HS-27A (cell line): Measurements from ENCODE around the gene MAP6.

Experiments
- DNase-seq: peaks from one replicate; pipeline ENCODE4 v3.0.0-alpha.2; 2012; ENCODE audit warnings: low read depth, missing footprints

MAP6 gene

DNA sequence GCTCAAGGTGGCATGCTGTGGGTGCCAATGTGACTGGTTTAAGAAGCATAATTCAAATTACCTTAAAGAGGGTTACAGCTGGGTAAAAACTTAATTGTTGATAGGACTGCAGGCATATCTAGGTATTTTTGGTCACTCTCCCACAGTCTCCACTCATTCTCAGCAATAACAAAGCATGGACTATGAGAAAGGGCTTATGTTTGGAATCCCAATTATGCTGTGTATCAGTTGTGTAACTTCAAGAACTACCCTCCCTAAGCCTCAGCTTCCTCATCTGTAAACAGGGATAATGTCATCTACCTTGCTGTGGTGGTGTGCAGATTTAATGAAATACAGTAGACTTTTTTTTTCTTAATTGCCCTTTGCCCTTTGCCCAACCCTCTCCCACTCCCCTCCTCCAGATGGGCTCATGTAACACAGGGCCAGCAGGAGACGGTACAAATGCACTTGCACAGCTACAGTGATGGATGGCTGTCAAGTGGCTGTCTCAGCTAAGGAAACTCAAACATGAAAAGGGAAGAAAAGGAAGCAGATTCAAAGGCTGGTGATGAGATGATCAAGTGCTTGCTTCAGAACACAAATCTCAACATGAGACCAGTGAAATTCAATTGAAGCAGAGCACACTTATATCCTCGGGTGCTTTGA, 37.6 kb downstream of the MAP6 start:
- no peak for DNase-seq

DNA sequence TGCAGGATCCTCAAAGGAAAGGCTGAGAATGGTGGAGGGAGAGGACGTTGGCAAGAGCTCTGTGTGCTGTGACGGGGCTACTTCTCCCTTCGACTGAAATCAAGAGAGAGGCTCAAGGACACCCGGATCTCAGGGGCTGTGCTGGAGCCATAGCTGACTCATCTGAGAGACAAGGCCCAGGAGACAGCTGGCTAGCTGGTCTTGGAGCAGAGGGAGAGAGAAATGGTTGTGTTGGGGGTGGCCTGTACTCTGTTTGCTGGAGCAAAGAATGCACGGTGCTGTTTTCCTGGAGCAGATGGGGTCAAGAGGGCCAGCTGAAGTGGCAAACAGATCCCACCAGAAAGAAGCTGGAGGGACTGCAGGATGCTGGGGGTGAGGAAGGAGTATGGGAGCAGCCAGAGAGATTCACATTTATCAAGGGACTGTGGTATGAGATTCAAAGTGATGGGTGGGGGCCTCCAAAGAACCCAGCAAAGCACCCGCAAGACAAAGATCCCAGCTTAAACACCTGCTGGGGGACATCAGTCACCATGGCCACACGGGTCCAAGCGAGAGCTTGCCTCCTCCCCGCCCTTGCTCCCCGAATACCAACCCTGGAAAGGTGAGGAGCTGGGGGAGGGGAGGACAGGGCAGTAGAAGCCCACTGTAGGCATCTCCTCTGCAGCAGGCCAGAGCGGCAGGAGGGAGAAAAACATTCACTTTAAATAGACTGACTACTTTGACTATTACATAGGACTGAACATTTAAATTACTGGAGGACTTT, 40.8 kb downstream of the MAP6 start:
- DNase-seq, result no peak

DNA sequence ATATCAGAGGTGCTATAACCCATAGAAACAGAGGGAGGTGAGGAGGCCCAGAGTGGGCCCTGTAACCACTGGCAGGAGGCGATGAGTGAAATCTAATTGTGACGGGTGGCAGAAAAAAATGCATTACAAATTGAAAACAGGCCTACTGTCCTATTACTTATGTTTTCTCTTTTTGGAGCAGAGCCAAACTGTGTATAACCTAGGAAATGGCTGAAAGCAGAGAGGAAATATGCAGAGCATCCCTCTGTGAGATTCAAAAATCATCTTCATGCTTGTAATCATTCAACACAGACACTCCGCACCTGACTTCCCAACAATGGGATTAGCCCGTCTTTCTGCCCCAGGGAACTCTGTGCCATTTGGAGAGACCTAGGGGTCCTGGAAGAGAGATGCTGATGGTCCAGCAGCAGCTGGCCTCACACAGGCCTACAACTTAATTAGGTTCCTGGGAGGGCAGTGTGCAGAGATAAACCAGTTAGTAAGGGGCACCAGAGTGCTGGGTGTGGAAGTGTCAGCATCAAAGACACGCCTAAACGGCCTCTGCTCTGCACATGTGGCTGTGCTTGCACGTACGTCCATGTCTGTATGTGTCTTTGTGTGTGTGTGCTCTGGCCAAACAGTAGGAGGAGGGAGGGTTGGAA, 41.8 kb downstream of the MAP6 start:
- DNase-seq, result no peak

DNA sequence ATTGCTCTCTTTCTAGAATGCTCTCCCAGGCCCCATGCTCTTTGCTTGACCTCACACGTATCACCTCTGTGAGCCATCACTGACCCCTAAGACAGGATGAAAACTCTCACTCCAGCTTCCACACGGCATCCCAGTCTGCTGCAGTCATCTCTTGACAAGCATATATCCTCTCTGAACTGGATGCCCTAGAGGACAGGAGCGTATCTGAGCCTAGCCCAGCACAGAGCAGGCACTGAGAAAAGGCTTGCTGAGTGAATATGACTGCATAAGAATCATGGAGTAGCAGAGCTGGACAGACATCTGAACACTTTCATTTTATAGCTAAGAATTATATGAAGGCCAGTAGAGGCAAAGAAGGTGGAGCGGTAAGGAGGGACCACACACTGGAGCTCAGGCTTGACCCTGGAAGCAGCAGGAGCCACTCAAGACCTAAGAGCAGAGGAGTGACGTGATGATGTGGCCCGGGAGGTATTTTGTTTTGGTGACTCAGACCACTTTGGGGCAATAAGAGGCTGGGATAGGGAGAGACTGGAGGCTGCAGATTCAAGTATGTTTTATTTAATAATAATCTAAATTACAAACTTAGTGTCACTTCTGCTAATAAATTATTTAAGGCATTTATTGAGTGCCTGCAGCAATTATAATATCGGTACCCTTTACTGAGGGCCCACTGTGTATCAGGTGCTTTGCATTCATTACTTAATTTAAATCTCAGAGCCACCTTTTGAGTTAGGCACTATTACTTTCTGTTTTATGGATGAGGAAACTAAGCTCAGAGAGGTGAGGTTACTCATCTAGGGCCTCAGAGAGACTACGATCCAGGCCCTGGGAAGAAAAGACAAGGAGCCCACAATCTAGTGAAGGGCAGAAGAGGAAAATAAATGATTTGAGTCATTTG, 42.6 kb downstream of the MAP6 start:
- DNase-seq, result peak; percentile 71

DNA sequence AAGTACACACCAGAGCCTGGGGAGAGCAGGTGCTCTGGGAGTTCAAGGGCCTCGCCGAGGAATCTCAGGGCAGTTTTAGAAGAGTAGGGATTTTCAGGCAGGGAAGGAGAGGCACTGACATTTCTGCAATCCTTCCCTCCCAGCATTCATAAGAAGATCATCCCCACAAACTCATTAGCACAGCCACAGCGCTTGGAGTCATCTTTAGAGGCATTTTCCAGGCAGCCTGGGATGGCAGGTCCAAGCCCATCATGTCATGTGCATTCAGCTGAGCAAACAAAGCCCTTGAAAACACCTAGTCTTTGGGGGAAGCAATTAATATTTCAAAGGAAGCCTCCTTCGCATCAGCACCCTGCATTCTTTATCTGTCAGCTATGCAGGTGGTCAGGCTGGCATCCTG, 43.8 kb downstream of the MAP6 start:
- DNase-seq, result no peak

DNA sequence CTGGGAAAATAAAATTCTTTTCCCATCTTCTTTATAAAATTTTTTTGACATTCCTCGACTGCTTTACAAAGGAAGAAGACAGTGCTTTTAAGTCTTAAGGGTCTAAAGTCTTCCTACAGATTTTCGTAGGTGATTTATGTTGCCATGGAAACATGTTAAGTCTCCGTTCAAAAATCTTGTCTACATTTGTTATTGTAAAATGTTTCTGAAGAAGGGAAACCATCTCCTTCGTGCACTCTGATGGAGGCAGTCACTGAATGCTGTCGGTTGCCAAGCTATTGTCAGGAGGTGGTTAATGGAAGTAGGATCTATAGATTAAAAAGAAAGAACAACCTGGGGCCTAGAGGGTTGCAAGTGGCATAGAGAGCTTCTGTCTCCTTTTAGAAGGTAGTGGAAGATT, 52.6 kb downstream of the MAP6 start:
- DNase-seq, result no peak

DNA sequence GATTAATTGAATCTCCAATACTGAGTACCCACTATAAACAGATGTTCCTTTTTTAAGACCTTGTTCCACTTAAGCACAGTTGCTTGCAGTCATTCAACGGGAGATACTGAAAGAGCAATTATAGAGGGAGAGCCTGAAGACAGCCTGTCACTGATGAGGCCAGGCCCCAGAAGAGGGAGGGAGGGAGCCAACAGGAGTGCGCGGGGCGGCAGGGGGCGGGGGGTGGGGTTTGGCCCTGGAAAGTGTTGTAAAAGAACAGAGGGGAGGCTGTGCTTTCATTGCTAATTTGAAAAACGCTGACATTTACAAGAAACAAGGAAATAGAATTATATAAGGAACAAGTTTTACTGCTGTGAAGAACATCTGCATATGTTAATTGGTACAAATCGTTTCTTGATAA, 53.1 kb downstream of the MAP6 start:
- no peak for DNase-seq

DNA sequence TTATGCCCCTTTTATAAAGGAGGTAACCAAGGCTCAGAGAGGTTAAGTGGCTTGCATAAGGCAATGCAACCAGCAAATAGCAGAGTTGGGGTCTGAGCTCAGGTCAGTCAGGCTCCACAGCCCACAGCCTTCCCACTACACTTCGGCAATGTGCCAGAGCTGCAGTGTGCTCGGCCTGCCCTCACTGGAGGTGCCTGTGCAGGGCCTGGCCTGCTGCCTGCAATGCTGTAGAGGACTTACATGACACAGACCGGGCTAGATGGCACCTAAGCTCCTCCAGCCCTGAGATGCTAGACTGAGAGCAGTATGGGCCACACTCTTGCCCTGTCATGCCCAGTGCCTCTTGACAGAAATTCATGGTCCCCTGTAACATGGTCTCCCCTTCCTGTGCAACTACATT, 57.0 kb downstream of the MAP6 start:
- no peak for DNase-seq

DNA sequence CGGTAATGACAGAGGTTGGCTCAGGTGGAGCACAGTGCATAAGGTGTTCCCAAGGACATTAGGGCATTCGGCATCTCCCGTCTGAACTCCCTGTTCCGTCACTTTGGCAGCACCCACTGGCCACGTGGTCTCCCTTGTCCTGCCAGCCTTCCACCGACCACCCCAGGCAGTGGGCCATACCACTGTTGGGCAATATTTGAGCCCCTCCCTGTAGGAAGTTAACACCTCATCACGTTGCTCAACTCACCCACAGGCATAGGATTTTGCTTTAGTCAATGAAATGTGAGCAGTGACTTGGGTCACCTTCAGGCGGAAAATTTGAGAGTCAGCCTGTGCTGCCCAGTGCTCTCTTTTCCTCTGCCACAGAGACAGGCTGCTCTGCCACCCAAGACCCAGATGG, 62.7 kb downstream of the MAP6 start:
- DNase-seq, result no peak

DNA sequence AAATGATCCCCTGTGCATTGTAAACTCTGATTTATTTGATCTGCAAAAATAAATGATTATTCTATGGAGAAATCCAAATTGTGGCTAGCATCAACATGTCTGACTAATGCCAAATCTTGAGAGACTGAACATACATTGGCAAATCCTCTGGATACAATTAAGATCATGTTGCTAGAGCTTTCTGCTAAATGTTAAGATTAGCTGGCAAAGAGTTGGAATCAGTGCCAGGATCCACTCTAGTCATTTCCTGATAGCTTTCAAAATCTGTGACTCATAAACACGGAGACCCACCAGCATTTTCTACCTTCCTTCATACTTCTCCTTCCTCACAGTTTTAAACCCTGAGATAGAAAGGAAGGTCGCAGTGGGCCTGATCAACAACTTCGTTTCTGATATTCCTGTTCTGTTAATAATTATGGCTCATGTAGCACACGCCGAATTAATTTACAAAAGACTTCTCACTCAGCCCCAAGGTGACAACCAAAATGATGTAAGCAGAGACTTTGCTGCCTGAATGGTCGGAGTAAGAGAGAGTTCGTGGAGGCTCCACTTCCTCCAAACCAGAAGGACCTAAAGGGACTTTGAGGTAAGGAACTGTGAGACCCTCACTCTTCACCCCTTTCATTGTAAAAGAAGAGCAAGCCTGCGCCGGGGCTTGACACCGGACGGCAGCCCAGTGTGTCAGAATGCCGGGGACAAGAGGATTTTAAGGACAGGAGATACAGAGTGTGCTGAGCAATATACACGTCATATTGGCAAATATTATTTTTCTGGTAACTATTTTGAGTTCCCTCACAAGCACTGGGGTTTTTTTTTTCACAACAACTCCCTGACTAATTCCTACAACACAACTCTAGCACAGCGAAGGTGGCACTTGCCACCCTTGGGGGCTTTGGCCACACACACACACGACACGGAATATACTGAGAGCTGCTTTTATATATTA, 64.8 kb downstream of the MAP6 start:
- peak; percentile 84 for DNase-seq

DNA sequence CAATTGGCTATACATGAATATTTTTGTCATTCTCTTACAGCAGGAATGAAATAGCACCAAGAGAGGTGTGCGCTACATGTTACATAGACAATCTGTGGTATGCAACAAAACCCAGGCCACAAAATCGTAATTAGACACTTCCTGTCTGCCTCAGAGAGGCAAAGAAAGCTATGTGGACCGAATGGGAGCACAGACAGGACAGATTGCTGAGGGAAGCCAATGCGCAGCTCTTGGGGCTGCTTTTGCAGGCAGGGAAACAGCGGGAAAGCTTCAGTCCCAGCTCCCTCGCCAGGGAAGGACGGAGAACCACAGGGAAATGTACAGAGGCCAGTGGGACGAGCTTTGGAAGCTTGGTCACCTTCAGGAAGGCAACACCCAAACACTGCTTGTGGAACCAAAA, 65.9 kb downstream of the MAP6 start:
- no peak for DNase-seq

DNA sequence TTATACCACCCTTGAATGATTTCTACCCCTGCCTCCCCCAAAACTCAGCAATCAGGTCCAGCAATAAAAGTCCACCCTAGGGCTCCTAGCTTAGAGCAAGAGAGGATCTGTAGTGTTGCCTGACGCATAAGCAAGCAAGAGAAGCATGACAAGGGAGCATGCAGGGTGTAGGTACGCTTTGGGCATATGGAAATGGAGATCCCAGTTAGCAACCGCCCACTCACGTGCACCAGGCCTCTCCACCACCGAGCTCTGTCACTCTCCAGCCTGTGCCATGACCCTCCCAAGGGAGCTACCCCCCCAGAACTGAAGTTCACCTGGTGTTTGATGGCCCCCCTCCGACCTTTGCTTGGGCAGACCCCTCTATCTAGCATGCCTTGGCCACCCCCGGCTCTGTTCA, 67.3 kb downstream of the MAP6 start:
- no peak for DNase-seq

DNA sequence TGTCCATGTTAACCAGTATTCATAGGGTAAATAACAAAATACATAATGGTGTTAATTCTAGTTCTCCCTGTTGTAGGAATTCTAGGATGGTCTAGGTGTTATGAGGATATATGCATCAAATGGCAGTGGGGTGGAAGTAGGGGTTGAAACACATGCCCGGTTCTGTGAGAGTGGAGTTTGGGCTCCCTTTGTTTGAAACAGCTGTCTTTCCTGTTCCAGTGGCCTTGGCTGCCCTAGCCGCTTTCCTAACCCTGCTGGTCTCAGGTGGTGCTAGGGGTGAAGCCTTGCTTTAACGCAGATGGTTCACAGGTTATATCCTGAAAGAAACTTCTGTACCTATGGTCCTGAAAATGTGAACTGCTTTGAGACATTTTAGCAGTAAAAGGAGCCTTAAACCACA, 68.5 kb downstream of the MAP6 start:
- DNase-seq, result no peak

DNA sequence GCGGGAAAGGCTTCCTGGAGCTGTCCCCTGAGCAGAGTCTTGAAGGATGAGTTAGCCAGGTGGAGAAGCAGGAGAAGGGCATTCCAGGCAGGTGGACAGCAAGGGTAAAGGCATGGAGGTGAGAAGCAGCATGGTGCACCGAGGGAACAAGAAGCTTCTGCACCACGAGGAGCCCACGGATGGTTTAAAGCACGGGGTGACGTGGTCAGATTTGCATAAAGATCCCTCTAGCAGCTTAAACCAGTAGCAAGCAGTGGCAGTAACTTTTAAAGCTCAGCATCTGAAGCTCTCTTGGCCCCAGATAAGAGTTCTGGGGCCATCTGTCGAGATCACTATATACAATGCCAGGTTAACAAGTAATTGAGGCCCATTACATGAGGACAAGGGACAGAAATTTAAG, 69.9 kb downstream of the MAP6 start:
- no peak for DNase-seq

DNA sequence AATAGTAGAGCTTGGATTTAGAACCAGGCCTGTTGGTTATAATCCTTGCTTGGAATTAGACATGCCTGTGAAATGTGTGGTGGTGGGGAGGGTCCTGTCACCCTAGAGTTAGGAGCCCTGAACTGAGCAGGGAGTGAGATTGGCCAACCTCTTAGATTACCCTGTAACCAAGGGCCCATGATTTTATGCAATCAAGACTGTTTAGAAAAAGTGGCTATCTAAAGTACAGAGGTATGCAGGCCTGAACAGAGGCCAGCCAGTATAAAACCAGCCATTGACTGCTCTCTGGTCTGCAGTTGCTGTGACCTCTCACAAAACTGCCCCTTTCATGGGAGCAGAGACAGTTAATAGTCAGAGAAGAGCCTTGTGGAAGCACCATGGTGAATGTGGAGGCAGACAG, 70.6 kb downstream of the MAP6 start:
- DNase-seq, result no peak

DNA sequence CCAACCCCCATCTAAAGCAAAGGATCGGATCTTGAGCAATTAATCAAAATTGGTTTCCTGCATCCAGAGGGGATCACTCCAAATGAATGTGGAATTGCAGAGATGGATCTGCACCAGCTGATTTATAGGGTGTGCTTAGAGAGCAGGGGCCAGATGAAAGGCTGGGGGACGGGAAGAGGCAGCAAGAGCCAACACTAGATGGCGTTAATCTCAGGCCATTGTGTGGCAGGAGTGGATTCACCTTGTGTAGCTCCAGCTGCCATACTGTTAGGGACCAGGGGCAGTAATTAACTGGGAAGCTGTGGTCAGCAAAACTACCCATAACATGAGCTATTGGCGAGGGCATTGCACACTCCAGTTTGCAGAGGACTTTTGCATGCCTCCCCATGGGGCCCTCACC, 71.2 kb downstream of the MAP6 start:
- no peak for DNase-seq

DNA sequence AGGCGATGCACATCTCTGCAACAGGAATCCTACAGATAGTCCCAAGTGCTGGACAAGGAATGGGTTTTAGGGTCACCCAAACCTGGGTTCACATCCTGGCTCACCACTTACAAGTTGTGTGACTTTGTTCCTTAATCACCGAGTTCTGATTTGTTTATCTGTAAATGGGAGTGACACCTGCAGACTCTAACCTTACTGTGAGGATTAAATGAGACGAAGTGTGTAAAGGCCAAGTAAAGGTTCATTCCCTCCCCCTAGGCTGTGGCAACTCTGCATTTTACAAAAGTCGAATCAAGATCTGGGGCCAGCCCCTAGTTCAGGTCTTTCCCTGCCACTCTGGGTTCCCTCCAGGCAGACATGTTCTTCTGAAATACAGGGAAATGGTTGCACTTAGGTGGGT, 71.9 kb downstream of the MAP6 start:
- no peak for DNase-seq

DNA sequence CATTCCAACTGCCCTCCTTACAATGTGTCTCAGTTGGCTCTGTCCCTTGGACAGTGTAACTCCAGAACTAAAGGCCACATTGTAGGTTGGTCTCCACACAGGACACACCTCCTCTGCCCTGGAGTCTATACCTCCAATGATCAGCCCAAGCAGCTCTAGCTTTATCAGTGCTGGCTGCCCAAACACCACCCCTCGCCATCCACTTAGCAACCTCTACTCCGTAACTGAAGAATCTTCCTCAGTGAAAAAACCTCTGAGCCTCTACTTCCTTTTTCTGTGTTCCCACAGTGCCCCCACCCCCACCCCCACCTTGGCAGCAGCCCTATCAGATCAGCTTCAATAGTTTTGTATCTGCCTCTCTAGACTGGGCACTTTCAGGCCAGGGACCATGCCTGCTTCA, 73.4 kb downstream of the MAP6 start:
- DNase-seq, result no peak

DNA sequence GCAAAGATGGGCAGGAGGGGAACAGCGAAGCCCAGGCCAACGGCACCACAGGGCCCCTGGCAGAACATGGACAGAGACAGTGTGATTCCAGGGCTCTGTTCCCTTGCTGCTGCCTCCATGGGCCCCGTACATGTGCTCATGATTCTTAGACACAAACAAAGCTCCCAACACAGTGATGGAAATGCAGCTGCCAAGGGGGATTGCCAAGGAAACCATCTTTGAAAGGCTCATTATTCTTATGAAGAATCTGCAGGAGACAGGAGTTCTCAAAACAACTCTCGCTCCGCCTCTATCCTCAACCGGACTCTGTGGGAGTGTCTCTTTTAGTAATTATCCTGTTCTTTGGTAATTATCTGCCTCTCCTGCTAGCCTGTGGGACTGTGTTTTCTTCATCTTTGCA, 74.6 kb downstream of the MAP6 start:
- no peak for DNase-seq

DNA sequence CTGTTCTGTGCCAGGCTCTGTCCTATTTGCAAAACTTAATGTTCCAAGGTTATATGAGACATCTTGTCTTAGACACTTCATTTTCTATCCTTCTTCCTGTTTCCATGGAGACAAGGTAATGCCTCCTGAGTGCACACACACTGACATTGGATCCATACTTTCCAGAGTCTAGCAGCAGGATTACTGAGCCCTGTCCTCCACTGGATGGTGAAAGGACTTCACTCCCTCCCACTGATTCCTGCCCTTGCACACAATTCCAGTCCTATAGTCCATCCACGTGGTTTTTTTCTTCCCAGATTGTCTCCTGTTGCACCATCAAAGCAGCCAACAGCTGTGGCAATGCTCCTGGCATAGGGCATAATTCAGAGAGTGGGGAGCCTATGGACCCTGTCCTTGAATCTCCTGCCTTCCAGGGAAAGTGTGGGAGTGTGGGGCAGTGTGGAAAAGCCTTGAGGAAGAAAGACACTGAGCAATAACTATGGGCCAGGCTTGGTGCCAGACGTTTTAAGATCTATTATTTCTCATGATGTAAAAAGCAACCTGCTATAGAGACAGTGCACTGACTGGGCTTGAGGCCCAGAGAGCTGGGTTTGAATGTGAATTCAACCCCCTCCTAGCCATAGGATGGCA, 75.4 kb downstream of the MAP6 start:
- DNase-seq, result no peak

DNA sequence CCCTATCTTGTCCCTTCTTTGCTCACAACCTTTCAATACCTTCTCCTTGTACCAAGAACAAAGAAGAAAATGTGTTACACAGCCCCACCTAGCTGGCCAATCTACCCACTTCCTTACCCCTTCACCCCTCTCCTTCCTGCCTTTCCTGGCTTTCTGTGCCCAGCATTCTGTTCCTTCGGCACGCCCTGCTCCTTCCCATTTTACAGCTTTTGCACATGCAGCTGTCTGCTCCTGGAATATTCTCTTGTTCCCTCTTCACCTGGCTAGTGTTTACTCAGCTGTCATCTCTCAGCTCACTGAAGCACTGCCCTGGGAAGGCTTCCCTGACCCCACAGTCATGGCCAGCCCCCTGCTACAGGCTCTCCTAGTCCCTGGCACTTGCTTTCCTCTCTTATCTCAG, 76.1 kb downstream of the MAP6 start:
- DNase-seq, result no peak
